Right atrium auricular region (tissue), 2 donors: ENCODE data around the gene PCGF3. TPM values are rescaled to one million over a fixed set of nuclear protein-coding genes. Genes with fewer than 3 reads are reported as not detected.
A peak's percentile ranks its signal among the peaks of the same experiment; 100 is the strongest.

ENCODE experiments used
- DNase-seq: peaks from one replicate; pipeline ENCODE4 v3.0.0-alpha.2; 2019; ENCODE audit warnings: low spot score
- H3K27ac ChIP-seq, 2 donors: fragments of 200-600 bp; sonication (generic); 1 replicate in 1 of 2; 2 replicates in 1 of 2; pipeline ENCODE4 v1.5.1; 2016 to 2019
- H3K27me3 ChIP-seq, 2 donors: fragments of 200-600 bp; sonication (generic); one replicate each; pipeline versions ENCODE4 v1.5.1 to v1.6.0; 2017 to 2019
- H3K36me3 ChIP-seq: fragments of 200-600 bp; sonication (generic); one replicate; pipeline ENCODE4 v1.5.1; 2016
- H3K4me1 ChIP-seq, 2 donors: fragments of 200-600 bp; sonication (generic); one replicate each; pipeline versions ENCODE4 v1.5.1 to v1.6.0; 2017 to 2019
- H3K4me3 ChIP-seq, 2 donors: fragments of 200-600 bp; sonication (generic); 1 replicate in 1 of 2; 2 replicates in 1 of 2; pipeline ENCODE4 v1.5.1; 2017 to 2019; ENCODE audit warnings: mild to moderate bottlenecking in 1 of 2, moderate library complexity in 1 of 2
- H3K9me3 ChIP-seq, 2 donors: fragments of 200-600 bp; sonication (generic); one replicate each; pipeline ENCODE4 v1.5.1; 2019
- total RNA-seq, 2 donors: library from RNA; depleted of rRNA; stranded (reverse); fragments of >200 nt; gene quantifications; one replicate each; pipeline ENCODE4 v1.1.0, GENCODE V29; 2016
- TF ChIP-seq, protein P1 (sequence below), 2 donors: fragments of 200-600 bp; sonication (generic); IDR thresholded peaks; one replicate each; pipeline ENCODE4 v1.5.1; 2019; ENCODE audit warnings: antibody characterized with exemption in 2 of 2

The PCGF3 gene
- total RNA-seq, 2 donors from 2014 or later = 17.9 to 22.6 TPM

DNA sequence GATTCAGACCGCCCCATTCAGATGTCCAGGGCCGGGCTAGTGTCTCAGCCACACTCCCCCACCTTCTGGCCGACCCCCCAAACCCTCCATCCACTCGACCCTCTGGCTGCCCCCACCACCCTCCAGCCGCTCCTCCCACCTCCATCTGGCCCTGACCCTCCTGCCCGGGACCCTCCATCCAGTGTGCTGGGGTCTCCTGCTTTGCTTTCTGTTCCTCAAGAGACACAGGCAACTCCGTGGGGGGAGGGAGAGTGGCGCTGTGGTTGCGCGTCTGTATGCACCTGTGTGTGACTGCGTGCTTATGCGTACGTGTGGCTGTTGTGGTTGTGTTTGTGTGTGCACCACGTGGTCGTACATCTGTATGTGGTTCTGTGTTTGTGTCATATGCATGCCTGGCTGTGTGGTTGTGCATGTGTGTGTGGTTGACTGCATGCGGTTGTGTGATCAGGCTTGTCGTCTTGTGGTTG is 87.0 kb downstream of the PCGF3 start:
- Histone ChIP-seq H3K27ac (no peak overlapping the region), H3K4me3 (peak overlapping the region in 1 of 2 donors; percentile 29), H3K27me3 (peaks cover 12 to 31% of the 10 kb centered on the region in 2 donors), H3K9me3 (no peaks in the 10 kb centered on the region), H3K4me1 (peaks cover 0 to 20% of the 10 kb centered on the region in 2 donors), H3K36me3 (no peaks in the 10 kb centered on the region)
- TF ChIP-seq, protein P1, sequence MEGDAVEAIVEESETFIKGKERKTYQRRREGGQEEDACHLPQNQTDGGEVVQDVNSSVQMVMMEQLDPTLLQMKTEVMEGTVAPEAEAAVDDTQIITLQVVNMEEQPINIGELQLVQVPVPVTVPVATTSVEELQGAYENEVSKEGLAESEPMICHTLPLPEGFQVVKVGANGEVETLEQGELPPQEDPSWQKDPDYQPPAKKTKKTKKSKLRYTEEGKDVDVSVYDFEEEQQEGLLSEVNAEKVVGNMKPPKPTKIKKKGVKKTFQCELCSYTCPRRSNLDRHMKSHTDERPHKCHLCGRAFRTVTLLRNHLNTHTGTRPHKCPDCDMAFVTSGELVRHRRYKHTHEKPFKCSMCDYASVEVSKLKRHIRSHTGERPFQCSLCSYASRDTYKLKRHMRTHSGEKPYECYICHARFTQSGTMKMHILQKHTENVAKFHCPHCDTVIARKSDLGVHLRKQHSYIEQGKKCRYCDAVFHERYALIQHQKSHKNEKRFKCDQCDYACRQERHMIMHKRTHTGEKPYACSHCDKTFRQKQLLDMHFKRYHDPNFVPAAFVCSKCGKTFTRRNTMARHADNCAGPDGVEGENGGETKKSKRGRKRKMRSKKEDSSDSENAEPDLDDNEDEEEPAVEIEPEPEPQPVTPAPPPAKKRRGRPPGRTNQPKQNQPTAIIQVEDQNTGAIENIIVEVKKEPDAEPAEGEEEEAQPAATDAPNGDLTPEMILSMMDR (IDR thresholded peaks at IDR 0.05) = no peak
- DNase-seq = no peak

DNA sequence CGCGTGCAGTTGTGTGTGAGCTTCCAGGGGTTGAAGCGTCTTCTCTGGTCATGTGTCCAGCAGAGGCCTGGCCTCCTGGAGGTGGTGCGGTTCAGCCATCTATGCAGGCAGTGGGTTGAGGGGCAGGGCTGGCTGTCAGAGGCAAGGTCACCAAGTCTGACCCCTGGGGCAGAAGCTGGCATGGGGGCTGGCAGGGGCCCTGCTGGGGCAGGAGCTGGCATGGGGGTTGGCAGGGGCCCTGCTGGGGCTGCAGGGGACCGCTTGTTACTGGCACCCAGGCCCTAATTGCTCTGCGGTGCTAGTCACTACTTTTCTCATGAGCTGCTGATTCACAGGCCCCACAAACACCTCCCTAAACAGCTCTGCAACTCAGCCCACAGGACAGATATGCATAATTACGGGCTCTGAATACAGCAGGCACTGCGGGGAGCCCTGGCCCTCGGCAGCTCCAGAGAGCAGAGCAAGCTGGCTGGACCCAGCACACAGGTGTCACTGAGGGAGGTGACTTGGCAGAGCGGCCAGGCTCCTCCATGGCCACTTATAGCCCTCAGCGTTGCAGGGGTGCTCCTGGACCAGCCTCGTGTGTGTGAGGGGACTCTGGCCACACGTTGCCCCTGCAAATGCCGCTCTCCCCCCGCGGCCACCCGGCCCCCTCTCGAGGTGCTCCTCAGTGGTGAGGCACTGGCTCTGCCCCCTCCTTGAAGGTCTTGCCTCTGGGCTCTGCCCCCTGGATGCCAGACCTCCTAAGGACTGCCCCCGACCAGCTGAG is 87.6 kb downstream of the PCGF3 start:
- Histone ChIP-seq H3K27me3 (peaks cover 12 to 31% of the 10 kb centered on the region in 2 donors), H3K9me3 (no peaks in the 10 kb centered on the region)
- DNase-seq = no peak

DNA sequence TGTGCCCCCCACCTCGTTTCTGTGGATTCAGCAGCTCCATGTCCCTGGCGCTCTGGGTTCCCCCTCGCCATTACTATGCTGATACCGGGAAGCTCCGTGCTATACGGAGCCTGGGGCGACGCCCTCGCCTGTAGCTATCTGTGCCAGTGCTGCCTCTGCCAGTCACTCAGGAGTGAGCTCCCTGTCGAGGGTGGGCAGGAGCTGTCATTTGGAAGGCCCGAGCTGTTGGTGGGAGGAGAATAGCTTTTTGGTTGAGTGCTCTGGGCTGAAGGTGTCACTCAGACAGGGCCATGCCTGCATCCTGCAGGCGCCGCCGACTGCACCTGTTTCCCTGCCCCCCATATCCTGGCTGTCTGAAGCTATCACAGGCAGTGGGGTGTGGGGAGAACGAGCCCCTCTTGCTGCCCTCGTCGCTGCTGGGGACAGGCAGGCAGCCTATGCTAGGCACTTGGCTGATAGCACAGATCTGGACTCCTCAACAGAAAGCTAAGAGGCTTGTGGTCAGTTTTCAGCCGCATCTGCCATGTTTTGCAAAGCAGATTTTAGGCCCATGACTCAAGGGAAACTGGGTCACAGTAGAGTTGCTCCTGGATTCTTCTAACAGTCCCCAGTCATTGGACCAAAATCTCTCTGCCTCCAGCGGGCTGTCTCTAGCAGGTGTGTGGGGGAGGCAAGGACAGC is 88.4 kb downstream of the PCGF3 start:
- H3K4me3 ChIP-seq = no peak overlapping the region
- no peak for DNase-seq
- peaks cover 12 to 31% of the 10 kb centered on the region in 2 donors for H3K27me3 ChIP-seq
- no peaks in the 10 kb centered on the region for H3K36me3 ChIP-seq
- no peak overlapping the region for H3K27ac ChIP-seq
- TF ChIP-seq, protein P1 (IDR thresholded peaks at IDR 0.05) = no peak
- no peaks in the 10 kb centered on the region for H3K9me3 ChIP-seq
- peaks cover 0 to 20% of the 10 kb centered on the region in 2 donors for H3K4me1 ChIP-seq

More for the DNA sequence above, 87.6 kb downstream of the PCGF3 start:
- H3K4me3 ChIP-seq = no peak overlapping the region
- H3K4me1 ChIP-seq = peaks cover 0 to 20% of the 10 kb centered on the region in 2 donors
- no peaks in the 10 kb centered on the region for H3K36me3 ChIP-seq
- no peak overlapping the region for H3K27ac ChIP-seq
- TF ChIP-seq, protein P1 (IDR thresholded peaks at IDR 0.05) = no peak

DNA sequence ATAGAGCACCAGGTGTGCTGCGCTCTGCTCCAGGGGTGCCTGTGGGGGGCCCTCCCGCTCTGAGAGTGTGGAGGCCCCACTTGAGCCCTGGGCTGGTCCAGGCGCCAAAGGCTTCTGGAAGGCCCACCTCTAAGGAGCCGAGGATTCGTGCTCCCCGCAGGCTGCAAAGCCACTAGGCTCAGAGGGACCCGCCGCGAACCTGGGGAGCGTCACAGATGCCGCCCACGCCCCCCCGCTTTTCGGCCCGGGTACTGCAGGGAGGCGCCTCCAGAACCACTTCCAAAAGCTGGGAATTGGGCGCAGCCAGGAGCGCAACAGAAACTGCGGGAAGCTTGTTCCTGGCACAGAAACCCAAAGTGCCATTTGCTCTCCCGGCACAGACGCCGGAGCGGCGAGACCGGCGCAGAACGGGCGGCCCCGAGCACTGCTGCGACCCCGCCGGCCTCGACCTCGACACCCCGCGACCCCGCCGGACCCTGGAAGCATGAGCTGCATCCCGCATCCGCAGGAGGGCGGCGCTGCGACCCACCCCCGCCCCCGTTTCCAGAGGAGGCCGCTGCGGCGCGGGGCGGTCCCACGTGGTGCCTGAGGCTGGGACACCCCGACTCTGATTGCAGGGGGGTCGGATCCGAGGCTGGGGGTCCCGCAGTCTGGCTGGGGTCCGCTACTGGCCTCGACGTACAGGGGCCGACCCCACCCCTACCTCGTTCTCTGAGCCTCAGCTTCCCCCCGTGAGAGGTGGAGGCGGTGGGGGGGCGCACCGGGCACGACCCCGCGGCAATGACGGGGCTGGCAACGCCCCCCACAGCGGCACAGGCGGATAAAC is 89.5 kb downstream of the PCGF3 start:
- Histone ChIP-seq H3K27ac (no peak overlapping the region), H3K9me3 (no peaks in the 10 kb centered on the region), H3K4me3 (peak overlapping the region in 1 of 2 donors; percentile 37), H3K27me3 (peaks cover 12 to 31% of the 10 kb centered on the region in 2 donors), H3K36me3 (no peaks in the 10 kb centered on the region), H3K4me1 (peaks cover 0 to 20% of the 10 kb centered on the region in 2 donors)
- no peak for DNase-seq
- TF ChIP-seq, protein P1 (IDR thresholded peaks at IDR 0.05) = no peak

DNA sequence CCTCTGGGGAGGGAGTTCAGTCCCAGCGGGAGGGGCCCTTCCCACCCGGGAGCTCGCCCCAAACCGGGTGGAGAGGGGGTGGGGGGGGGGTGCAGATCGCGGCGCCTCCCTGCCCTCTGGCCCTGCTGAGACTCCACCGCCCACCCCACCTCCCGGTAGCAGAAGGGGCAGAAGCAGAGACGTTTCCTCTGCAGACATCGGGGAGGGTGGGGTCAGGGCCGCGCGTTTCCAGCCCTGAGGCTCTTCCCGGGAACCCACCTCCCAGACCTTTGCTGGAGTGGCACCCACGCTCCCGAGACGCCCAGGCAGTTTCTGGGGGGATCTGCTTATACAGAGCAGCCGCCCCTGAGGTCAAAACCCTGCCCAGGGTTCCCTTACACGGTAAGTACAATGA is 90.1 kb downstream of the PCGF3 start:
- no peaks in the 10 kb centered on the region for H3K36me3 ChIP-seq
- no peak overlapping the region for H3K27ac ChIP-seq
- no peaks in the 10 kb centered on the region for H3K9me3 ChIP-seq
- no peak for DNase-seq
- TF ChIP-seq, protein P1 (IDR thresholded peaks at IDR 0.05) = no peak
- peaks cover 0 to 20% of the 10 kb centered on the region in 2 donors for H3K4me1 ChIP-seq
- peaks cover 12 to 31% of the 10 kb centered on the region in 2 donors for H3K27me3 ChIP-seq
- peak overlapping the region in 1 of 2 donors; percentile 37 for H3K4me3 ChIP-seq
